GM12878 (cell line): ENCODE results near the gene CENPA. TPM values are rescaled to one million over a fixed set of nuclear protein-coding genes. Genes with fewer than 3 reads are reported as not detected.

Experiments
- ATAC-seq: fragments of 200-7000 bp; cut with Tn5 transposase; 3 replicates; pipeline ENCODE4 v1.9.1; 2020; ENCODE audit warnings: mild to moderate bottlenecking, moderate library complexity
- BruUV-seq: library from RNA; stranded (reverse); fragments of 400-500 nt; replicated peaks from 2 replicates; lab custom pipeline; 2021; lab: Mats Ljungman, UMichigan
- CTCF ChIA-PET: fragments of 300-600 bp; sonication (Branson Sonifier 250); formaldehyde crosslinking; extraction: SDS; loops from one replicate; lab custom pipeline; 2021; ENCODE audit warnings: inconsistent platforms; lab: Yijun Ruan, JAX
- POLR2A ChIA-PET: fragments of 350-600 bp; formaldehyde crosslinking; extraction: SDS; loops from one replicate; lab custom pipeline; 2021; ENCODE audit warnings: inconsistent platforms; lab: Charles Lee
- RAD21 ChIA-PET: fragments of 300-600 bp; sonication (Branson Sonifier 250); formaldehyde crosslinking; loops from one replicate; lab custom pipeline; 2023; ENCODE audit warnings: antibody characterized with exemption; ENCODE audit not compliant: unreplicated experiment; lab: Charles Lee
- SMC1A ChIA-PET: fragments of 300-600 bp; sonication (Branson Sonifier 250); formaldehyde crosslinking; loops from one replicate; lab custom pipeline; 2023; ENCODE audit not compliant: unreplicated experiment, uncharacterized antibody; lab: Charles Lee
- DNase-seq: peaks from one replicate; pipeline ENCODE4 v3.0.0-alpha.2; 2011; ENCODE audit warnings: low read depth, low spot score
- FAIRE-seq: peaks from 3 replicates; lab custom pipeline; 2011; peaks lifted over from hg19 to GRCh38; lab: Jason Lieb, UNC
- H2AFZ ChIP-seq: 2 replicates; pipeline ENCODE4 v1.6.0; 2011; ENCODE audit warnings: low read depth, low read length, control low read depth; ENCODE audit not compliant: control insufficient read depth
- H3K27ac ChIP-seq: 2 replicates; pipeline ENCODE4 v1.5.1; 2011; ENCODE audit warnings: control low read depth; ENCODE audit not compliant: control insufficient read depth, insufficient read depth
- H3K27me3 ChIP-seq, 2 experiments: replicated peaks in 1 of 2; 2 replicates each; pipeline versions ENCODE4 v1.6.0 to v1.6.1; 2011; ENCODE audit warnings: low read length in 1 of 2; ENCODE audit not compliant: control insufficient read depth in 2 of 2, insufficient read depth in 2 of 2
- H3K36me3 ChIP-seq, 2 experiments: 2 replicates each; pipeline ENCODE4 v1.5.1; 2011; ENCODE audit warnings: low read length in 1 of 2; ENCODE audit not compliant: control insufficient read depth in 2 of 2, insufficient read depth in 2 of 2
- H3K4me1 ChIP-seq: 2 replicates; pipeline ENCODE4 v1.6.1; 2011; ENCODE audit warnings: mild to moderate bottlenecking, low read length, moderate library complexity, mixed read lengths; ENCODE audit not compliant: control insufficient read depth, insufficient read depth
- H3K4me2 ChIP-seq: 2 replicates; pipeline ENCODE4 v1.6.0; 2011; ENCODE audit warnings: control low read depth; ENCODE audit not compliant: control insufficient read depth, insufficient read depth
- H3K4me3 ChIP-seq: fragments of 200-600 bp; sonication (generic); 2 replicates; pipeline ENCODE4 v1.5.1; 2016
- H3K79me2 ChIP-seq: 2 replicates; pipeline ENCODE4 v1.6.0; 2011; ENCODE audit warnings: low read length; ENCODE audit not compliant: control insufficient read depth, insufficient read depth
- H3K9ac ChIP-seq: 2 replicates; pipeline ENCODE4 v1.8.0; 2011; ENCODE audit warnings: low read length, control low read depth, mixed read lengths; ENCODE audit not compliant: control insufficient read depth, insufficient read depth
- H3K9me3 ChIP-seq: replicated peaks from 3 replicates; pipeline ENCODE4 v1.5.1; 2011; ENCODE audit warnings: mild to moderate bottlenecking, low read length; ENCODE audit not compliant: control insufficient read depth, insufficient read depth
- H4K20me1 ChIP-seq: 2 replicates; pipeline ENCODE4 v1.6.0; 2011; ENCODE audit not compliant: control insufficient read depth, insufficient read depth
- ATF3 ChIP-seq: IDR thresholded peaks from 2 replicates; pipeline ENCODE4 v1.6.1; 2011; ENCODE audit warnings: low read depth, mild to moderate bottlenecking, low read length, moderate library complexity, borderline replicate concordance; ENCODE audit errors: extremely low read depth
- CHD2 ChIP-seq: IDR thresholded peaks from 2 replicates; pipeline ENCODE4 v1.6.1; 2011; ENCODE audit warnings: low read depth, low read length, improper control_type of control experiment, borderline replicate concordance
- ELK1 ChIP-seq: IDR thresholded peaks from 2 replicates; pipeline ENCODE4 v1.6.1; 2012; ENCODE audit warnings: low read depth, low read length, improper control_type of control experiment
- EP300 ChIP-seq, 2 experiments: fragments of 150-350 bp in 1 of 2; IDR thresholded peaks; 2 replicates each; pipeline ENCODE4 v1.6.1; 2011 to 2012; ENCODE audit warnings: low read depth in 2 of 2, low read length in 2 of 2, borderline replicate concordance in 1 of 2, improper control_type of control experiment in 1 of 2, inconsistent platforms in 1 of 2; ENCODE audit not compliant: control insufficient read depth in 1 of 2
- ESRRA ChIP-seq: IDR thresholded peaks from 2 replicates; pipeline ENCODE4 v1.6.1; 2012; ENCODE audit warnings: mild to moderate bottlenecking, low read length, improper control_type of control experiment
- GATAD2B ChIP-seq: fragments of 450-650 bp; conservative IDR thresholded peaks from 2 replicates; pipeline ENCODE4 v1.6.1; 2017; ENCODE audit warnings: low read depth, mild to moderate bottlenecking, moderate library complexity
- IKZF2 ChIP-seq, 2 experiments: fragments of 450-650 bp; IDR thresholded peaks; 2 replicates each; pipeline ENCODE4 v1.6.1; 2017; ENCODE audit warnings: mild to moderate bottlenecking in 2 of 2, moderate library complexity in 2 of 2
- NBN ChIP-seq: fragments of 450-650 bp; IDR thresholded peaks from 2 replicates; pipeline ENCODE4 v1.6.1; 2016
- NKRF ChIP-seq: fragments of 450-650 bp; conservative IDR thresholded peaks from 2 replicates; pipeline ENCODE4 v1.6.1; 2017; ENCODE audit warnings: mild to moderate bottlenecking, moderate library complexity
- PAX8 ChIP-seq: fragments of 450-650 bp; IDR thresholded peaks from 2 replicates; pipeline ENCODE4 v1.6.1; 2017; ENCODE audit warnings: mild to moderate bottlenecking, moderate library complexity
- REST ChIP-seq: IDR thresholded peaks from 2 replicates; pipeline ENCODE4 v1.6.1; 2012; ENCODE audit warnings: mild to moderate bottlenecking, low read depth, low read length
- RUNX3 ChIP-seq: IDR thresholded peaks from 2 replicates; pipeline ENCODE4 v1.6.1; 2012; ENCODE audit warnings: low read length, inconsistent platforms
- SIN3A ChIP-seq: IDR thresholded peaks from 2 replicates; pipeline ENCODE4 v1.6.1; 2012; ENCODE audit warnings: low read depth, low read length, improper control_type of control experiment
- STAT1 ChIP-seq: fragments of 450-650 bp; conservative IDR thresholded peaks from 2 replicates; pipeline ENCODE4 v1.6.1; 2014; ENCODE audit warnings: antibody characterized with exemption, mild to moderate bottlenecking
- TBL1XR1 ChIP-seq: IDR thresholded peaks from 2 replicates; pipeline ENCODE4 v1.6.1; 2012; ENCODE audit warnings: low read depth, low read length, improper control_type of control experiment
- ZNF207 ChIP-seq: fragments of 450-650 bp; IDR thresholded peaks from 2 replicates; pipeline ENCODE4 v1.6.1; 2014; ENCODE audit warnings: antibody characterized with exemption, mild to moderate bottlenecking, borderline replicate concordance
- WGBS: methylation state at CpG from one replicate; pipeline ENCODE4 v1.1.6; 2016; ENCODE audit warnings: low lambda C conversion rate; ENCODE audit not compliant: insufficient replicate concordance, insufficient coverage; ENCODE audit errors: missing lambda C conversion rate; 5-methylcytosine and 5-hydroxymethylcytosine counted together
- in situ Hi-C: fragments of 300-500 bp; cut with MboI; formaldehyde crosslinking; loops from 9 replicates; pipeline ENCODE4 v1.14.3; 2018; ENCODE audit warnings: mixed read lengths
- intact Hi-C: fragments of 100-400 bp; cut with micrococcal nuclease; formaldehyde crosslinking; loops from one replicate; pipeline ENCODE4 v1.14.2; 2022; ENCODE audit not compliant: unreplicated experiment
- polyA plus RNA-seq, 11 experiments: library from polyadenylated mRNA; depleted of rRNA in 4 of 11; unstranded in 6 of 11; stranded (reverse) in 5 of 11; fragments of >200 nt; fragmentation: Nextera tagmentation in 4 of 11; fragmentation: Illumina TruSeq in 1 of 11; extraction: Ambion mirVana in 4 of 11; extraction: Trizol in 1 of 11; gene quantifications; 1 replicate in 1 of 11; 2 replicates in 10 of 11; pipeline versions ENCODE4 v1.2.1 to v1.2.3, GENCODE V29; 2011 to 2016; ENCODE audit warnings: inconsistent platforms in 2 of 11, missing spikeins in 2 of 11, low read depth in 1 of 11
- total RNA-seq, 4 experiments: library from RNA; depleted of rRNA in 3 of 4; stranded (reverse); fragments of >200 nt in 3 of 4; fragmentation: Illumina TruSeq in 1 of 4; extraction: Trizol in 1 of 4; gene quantifications; 2 replicates each; pipeline versions ENCODE4 v1.2.1 to v1.2.3, GENCODE V29; 2013 to 2021

Gene CENPA
- total and polyA plus RNA-seq, 10 of the 15 experiments (the other 5 are each of a cell fraction or from before 2014, with no cell fraction given): 8.1 to 66.6 (median 36.7) TPM

GRCh38 chr2:26772064-26773001, 13.5 kb upstream of the CENPA start:
- intact Hi-C loops: no loop called here
- WGBS: 68% methylated on average over 13 of the region's 13 CpGs
- peaks cover 26% of the 10 kb centered on the region for H3K79me2 ChIP-seq
- H3K36me3 ChIP-seq: peaks cover 10 to 15% of the 10 kb centered on the region in 2 experiments; a peak in 3 of 4 replicates
- in situ Hi-C loops: no loop called here
- H3K9me3 ChIP-seq: no peaks in the 10 kb centered on the region
- no peaks in the 10 kb centered on the region for H3K27me3 ChIP-seq
- H4K20me1 ChIP-seq: no peaks in the 10 kb centered on the region
- SMC1A ChIA-PET: interaction anchor here (0.8 kb wide), 1 partner anchor 14 kb away, joined by 3 read pairs; no protein-coding TSS in a partner anchor
- FAIRE-seq (no peak), DNase-seq (no peak), ATAC-seq (no peak)
- no peak overlapping the region for H3K27ac ChIP-seq
- H3K4me3 ChIP-seq: no peak overlapping the region
- BruUV-seq: no TSS peak
- POLR2A ChIA-PET: interaction anchor here (0.9 kb wide), 1 partner anchor 13 kb away, joined by 3 read pairs; the partner anchor contains the start of gene CENPA
- RAD21 ChIA-PET: no interaction called here
- no peak overlapping the region for H3K9ac ChIP-seq
- H3K4me2 ChIP-seq: no peak overlapping the region
- CTCF ChIA-PET: interaction anchor here (1.5 kb wide), 1 partner anchor 18 kb away, joined by 3 read pairs; no protein-coding TSS in a partner anchor
- H3K4me1 ChIP-seq: peaks cover 8% of the 10 kb centered on the region; the same call in 1 of the 2 replicates
- no peak overlapping the region for H2AFZ ChIP-seq
- TF ChIP-seq EP300 (IDR thresholded peaks at IDR 0.05; ENCODE audit: borderline replicate concordance in 1 of 2, control insufficient read depth in 1 of 2, low read depth in 2 of 2, low read length in 2 of 2) (no peak), TBL1XR1 (no peak), NKRF (no peak), RUNX3 (no peak), CHD2 (no peak), ELK1 (no peak), STAT1 (no peak), IKZF2 (IDR thresholded peaks at IDR 0.05) (no peak), ESRRA (no peak), PAX8 (no peak), SIN3A (no peak), ATF3 (no peak), GATAD2B (no peak), NBN (no peak), ZNF207 (no peak), REST (no peak)
